ENCODE data around the gene SDK1. TPM values are rescaled to one million over a fixed set of nuclear protein-coding genes. Genes with fewer than 3 reads are reported as not detected.

The SDK1 gene
- total and polyA plus RNA-seq, 2 experiments from 2014 or later, result not detected

DNA sequence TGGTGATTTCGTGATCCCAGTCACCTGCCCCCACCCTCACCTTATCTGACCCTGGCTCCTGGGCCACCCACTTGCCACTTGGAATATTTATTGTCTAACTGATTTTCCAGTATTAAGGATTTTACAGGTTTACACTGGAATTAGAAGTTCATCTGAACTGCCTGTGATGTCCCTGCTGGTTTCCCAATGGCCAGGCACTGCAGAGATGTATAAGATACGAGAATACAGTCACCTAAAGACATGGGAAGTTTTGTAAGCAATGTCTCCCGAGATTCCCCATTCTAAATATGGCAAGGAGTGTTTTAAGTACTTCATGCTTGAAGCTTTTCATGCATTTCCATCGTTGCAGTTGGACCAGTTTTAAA, 592.7 kb downstream of the SDK1 start:
- H3K9me2 ChIP-seq (ENCODE audit: insufficient read depth), result no peaks in the 10 kb centered on the region
- H3K4me3 ChIP-seq, result no peak overlapping the region
- H4K20me1 ChIP-seq (ENCODE audit: insufficient read depth), result no peaks in the 10 kb centered on the region
- H3K27ac ChIP-seq, result no peak overlapping the region
- H3F3A ChIP-seq (ENCODE audit: insufficient read depth), result no peaks in the 10 kb centered on the region
- H3K9me3 ChIP-seq (ENCODE audit: low read depth), result no peaks in the 10 kb centered on the region
- 34 to 38% methylated on average over 4 of the region's 4 CpGs for WGBS, 2 experiments (ENCODE audit: low coverage in 1 of 2, low lambda C conversion rate in 2 of 2, missing lambda C conversion rate in 2 of 2)
- H3K36me3 ChIP-seq (ENCODE audit: low read depth), result no peaks in the 10 kb centered on the region
- no peaks in the 10 kb centered on the region for H3K27me3 ChIP-seq (replicated peaks; ENCODE audit: insufficient read depth)
- H3K4me2 ChIP-seq (ENCODE audit: unreplicated experiment), result no peak overlapping the region
- H3K79me2 ChIP-seq (ENCODE audit: insufficient read depth), result no peaks in the 10 kb centered on the region
- no peak overlapping the region for H2AFZ ChIP-seq
- H3K9ac ChIP-seq, result no peak overlapping the region
- in situ Hi-C loops (cut with MboI), result loop anchor here (25.0 kb wide), 1 partner anchor 1006 kb away; no protein-coding TSS in a partner anchor
- H3K4me1 ChIP-seq (ENCODE audit: insufficient read depth), result no peaks in the 10 kb centered on the region
- no peak for DNase-seq
- TF ChIP-seq EZH2phosphoT487 (IDR thresholded peaks at IDR 0.05; ENCODE audit: insufficient read depth, low read depth), result no peak
- no peak for TF ChIP-seq EZH2 (IDR thresholded peaks at IDR 0.05; ENCODE audit: insufficient read depth, poor library complexity, severe bottlenecking)

DNA sequence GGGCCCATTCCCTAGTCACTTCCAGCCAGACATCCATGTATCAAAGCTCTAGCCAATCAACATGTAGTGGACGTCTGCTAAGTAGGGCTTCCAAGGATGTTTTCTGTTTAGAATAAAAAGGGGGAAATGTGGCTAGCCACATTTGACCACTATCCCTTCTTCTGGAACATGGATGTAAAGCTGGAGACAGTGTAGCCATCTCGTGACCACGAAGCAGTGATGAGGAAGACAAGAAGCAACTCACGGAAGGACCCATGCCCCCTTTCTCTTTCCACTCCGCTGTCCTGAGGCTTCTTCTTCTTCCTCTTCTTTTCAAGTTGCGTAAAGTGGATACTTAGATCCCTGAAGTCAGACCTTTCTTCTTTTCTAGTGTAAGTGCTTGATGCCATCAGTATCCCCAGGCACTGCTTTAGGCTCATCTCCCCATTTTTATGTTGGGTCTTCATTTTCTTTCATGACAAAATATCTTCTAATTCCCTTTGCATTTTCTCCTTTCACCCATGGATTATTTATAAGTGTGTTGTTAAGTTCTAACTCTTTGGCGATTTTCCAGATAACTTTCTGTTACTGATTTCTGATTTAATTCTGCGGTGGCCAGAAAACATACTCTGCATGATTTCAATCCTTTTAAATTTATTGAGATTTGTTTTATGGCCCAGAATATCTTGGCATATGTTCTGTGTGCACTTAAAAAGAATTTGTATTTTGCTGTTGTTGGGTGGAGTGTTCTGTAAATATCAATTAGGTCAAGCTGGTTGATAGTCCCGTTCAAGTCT, 594.5 kb downstream of the SDK1 start:
- in situ Hi-C loops (cut with MboI), result loop anchor here (25.0 kb wide), 1 partner anchor 1008 kb away; no protein-coding TSS in a partner anchor

DNA sequence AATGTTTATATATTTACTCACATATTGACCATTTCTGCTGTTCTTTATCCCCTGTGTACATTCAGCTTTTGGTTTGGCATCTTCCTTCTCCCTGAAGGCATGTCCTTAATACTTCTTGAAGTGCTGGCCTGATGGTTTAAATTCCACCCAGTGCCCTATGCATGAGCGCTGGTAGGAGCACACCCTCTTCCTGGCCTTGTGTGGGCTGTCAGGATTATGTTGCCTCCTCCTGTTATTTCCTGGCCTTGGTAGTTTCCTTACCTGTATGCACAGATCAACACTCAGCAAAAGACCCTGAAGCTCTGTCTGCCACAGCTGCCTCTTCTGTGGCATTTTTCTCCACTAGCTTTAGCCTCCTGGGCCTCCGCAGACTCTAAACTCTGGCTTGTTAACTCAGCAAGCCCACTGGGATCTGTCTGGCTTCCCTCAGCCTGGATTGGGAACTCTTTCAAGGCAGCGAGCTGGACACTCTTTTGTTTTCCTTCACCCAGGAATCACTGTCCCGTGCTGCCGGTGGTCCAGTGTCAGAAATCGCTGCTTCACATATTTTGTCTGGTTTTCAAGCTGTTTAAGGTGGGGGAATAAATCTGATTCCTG, 595.2 kb downstream of the SDK1 start:
- H3K27ac ChIP-seq, result no peak overlapping the region
- no peak overlapping the region for H3K9ac ChIP-seq
- H3F3A ChIP-seq (ENCODE audit: insufficient read depth), result no peaks in the 10 kb centered on the region
- TF ChIP-seq EZH2phosphoT487 (IDR thresholded peaks at IDR 0.05; ENCODE audit: insufficient read depth, low read depth) (no peak), EZH2 (IDR thresholded peaks at IDR 0.05; ENCODE audit: insufficient read depth, poor library complexity, severe bottlenecking) (no peak)
- no peaks in the 10 kb centered on the region for H3K9me3 ChIP-seq (ENCODE audit: low read depth)
- H3K79me2 ChIP-seq (ENCODE audit: insufficient read depth), result no peaks in the 10 kb centered on the region
- H4K20me1 ChIP-seq (ENCODE audit: insufficient read depth), result no peaks in the 10 kb centered on the region
- no peak for DNase-seq
- WGBS, 2 experiments (ENCODE audit: low coverage in 1 of 2, low lambda C conversion rate in 2 of 2, missing lambda C conversion rate in 2 of 2), result 9% methylated on average over 6 of the region's 6 CpGs
- no peaks in the 10 kb centered on the region for H3K9me2 ChIP-seq (ENCODE audit: insufficient read depth)
- H3K27me3 ChIP-seq (replicated peaks; ENCODE audit: insufficient read depth), result no peaks in the 10 kb centered on the region
- H3K4me2 ChIP-seq (ENCODE audit: unreplicated experiment), result no peak overlapping the region
- no peaks in the 10 kb centered on the region for H3K36me3 ChIP-seq (ENCODE audit: low read depth)
- no peak overlapping the region for H2AFZ ChIP-seq
- H3K4me3 ChIP-seq, result no peak overlapping the region
- in situ Hi-C loops (cut with MboI), result loop anchor here (25.0 kb wide), 1 partner anchor 1009 kb away; no protein-coding TSS in a partner anchor
- H3K4me1 ChIP-seq (ENCODE audit: insufficient read depth), result no peaks in the 10 kb centered on the region

More for the DNA sequence above, 594.5 kb downstream of the SDK1 start:
- H3K9me3 ChIP-seq (ENCODE audit: low read depth), result no peaks in the 10 kb centered on the region
- no peaks in the 10 kb centered on the region for H3F3A ChIP-seq (ENCODE audit: insufficient read depth)
- no peak overlapping the region for H3K4me3 ChIP-seq
- H3K36me3 ChIP-seq (ENCODE audit: low read depth), result no peaks in the 10 kb centered on the region
- H3K9ac ChIP-seq, result no peak overlapping the region
- H3K79me2 ChIP-seq (ENCODE audit: insufficient read depth), result no peaks in the 10 kb centered on the region
- H3K27ac ChIP-seq, result no peak overlapping the region
- no peak overlapping the region for H2AFZ ChIP-seq
- H3K4me1 ChIP-seq (ENCODE audit: insufficient read depth), result no peaks in the 10 kb centered on the region
- TF ChIP-seq EZH2phosphoT487 (IDR thresholded peaks at IDR 0.05; ENCODE audit: insufficient read depth, low read depth), result no peak
- no peak for TF ChIP-seq EZH2 (IDR thresholded peaks at IDR 0.05; ENCODE audit: insufficient read depth, poor library complexity, severe bottlenecking)
- H3K4me2 ChIP-seq (ENCODE audit: unreplicated experiment), result no peak overlapping the region
- no peaks in the 10 kb centered on the region for H4K20me1 ChIP-seq (ENCODE audit: insufficient read depth)
- WGBS, 2 experiments (ENCODE audit: low coverage in 1 of 2, low lambda C conversion rate in 2 of 2, missing lambda C conversion rate in 2 of 2), result 40 to 42% methylated on average over 9 of the region's 9 CpGs
- H3K27me3 ChIP-seq (replicated peaks; ENCODE audit: insufficient read depth), result no peaks in the 10 kb centered on the region
- no peaks in the 10 kb centered on the region for H3K9me2 ChIP-seq (ENCODE audit: insufficient read depth)
- DNase-seq, result no peak

DNA sequence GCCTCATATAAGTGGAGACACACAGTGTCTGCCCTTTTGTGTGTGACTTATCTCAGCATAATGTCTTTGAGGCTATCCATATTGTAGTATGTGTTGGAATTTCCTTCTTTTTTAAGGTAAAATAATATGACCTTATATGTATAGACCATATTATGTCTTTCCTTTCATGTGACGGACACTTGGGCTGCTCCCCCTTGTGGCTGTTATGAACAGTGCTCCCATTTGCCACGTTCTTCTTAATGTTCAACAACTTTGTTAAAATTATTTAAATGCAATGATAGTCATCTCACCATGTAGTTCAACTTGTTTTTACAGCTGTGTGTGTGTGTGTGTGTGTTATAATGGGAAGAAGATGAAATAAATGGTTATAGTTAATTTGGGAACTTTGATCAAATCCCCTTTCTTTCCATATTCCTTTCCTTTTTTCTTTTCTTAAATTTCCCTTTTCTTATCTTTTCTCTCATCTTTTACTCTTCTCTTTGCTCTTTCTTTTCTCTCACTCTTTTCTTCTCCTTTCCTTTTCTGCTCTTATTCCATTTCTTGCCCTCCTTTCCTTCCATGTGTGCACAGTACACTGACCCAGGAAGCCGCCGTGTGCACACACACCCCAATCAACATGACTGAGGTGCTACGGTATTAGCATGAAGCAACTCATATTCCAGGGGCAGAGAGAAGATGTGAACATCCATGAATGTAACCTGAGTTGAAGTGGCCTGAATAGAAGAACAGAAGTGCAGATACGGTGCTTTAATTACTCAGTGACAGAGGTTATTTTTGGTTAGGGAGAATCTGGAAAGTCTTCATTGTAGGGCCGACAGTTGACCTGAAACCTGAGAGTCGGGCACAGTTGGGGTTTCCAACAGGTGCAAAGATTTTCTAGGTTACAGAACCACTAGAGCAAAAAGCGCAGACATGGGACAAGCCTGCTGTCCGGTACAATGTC, 596.6 kb downstream of the SDK1 start:
- no peak overlapping the region for H3K4me3 ChIP-seq
- no peaks in the 10 kb centered on the region for H3K9me3 ChIP-seq (ENCODE audit: low read depth)
- no peaks in the 10 kb centered on the region for H3K4me1 ChIP-seq (ENCODE audit: insufficient read depth)
- H3K79me2 ChIP-seq (ENCODE audit: insufficient read depth), result no peaks in the 10 kb centered on the region
- H3K9me2 ChIP-seq (ENCODE audit: insufficient read depth), result no peaks in the 10 kb centered on the region
- 60 to 61% methylated on average over 10 of the region's 10 CpGs for WGBS, 2 experiments (ENCODE audit: low coverage in 1 of 2, low lambda C conversion rate in 2 of 2, missing lambda C conversion rate in 2 of 2)
- H4K20me1 ChIP-seq (ENCODE audit: insufficient read depth), result no peaks in the 10 kb centered on the region
- no peaks in the 10 kb centered on the region for H3F3A ChIP-seq (ENCODE audit: insufficient read depth)
- in situ Hi-C loops (cut with MboI), result loop anchor here (25.0 kb wide), 1 partner anchor 1010 kb away; no protein-coding TSS in a partner anchor
- H2AFZ ChIP-seq, result no peak overlapping the region
- DNase-seq, result peak; percentile 55
- TF ChIP-seq EZH2 (IDR thresholded peaks at IDR 0.05; ENCODE audit: insufficient read depth, poor library complexity, severe bottlenecking) (no peak), EZH2phosphoT487 (IDR thresholded peaks at IDR 0.05; ENCODE audit: insufficient read depth, low read depth) (no peak)
- H3K9ac ChIP-seq, result no peak overlapping the region
- H3K36me3 ChIP-seq (ENCODE audit: low read depth), result no peaks in the 10 kb centered on the region
- no peaks in the 10 kb centered on the region for H3K27me3 ChIP-seq (replicated peaks; ENCODE audit: insufficient read depth)
- no peak overlapping the region for H3K27ac ChIP-seq
- no peak overlapping the region for H3K4me2 ChIP-seq (ENCODE audit: unreplicated experiment)

Measured in GM23248 (cell line).